Measurements from ENCODE around the gene USP30. TPM values are rescaled to one million over a fixed set of nuclear protein-coding genes. Genes with fewer than 3 reads are reported as not detected.

Gene USP30, protein sequence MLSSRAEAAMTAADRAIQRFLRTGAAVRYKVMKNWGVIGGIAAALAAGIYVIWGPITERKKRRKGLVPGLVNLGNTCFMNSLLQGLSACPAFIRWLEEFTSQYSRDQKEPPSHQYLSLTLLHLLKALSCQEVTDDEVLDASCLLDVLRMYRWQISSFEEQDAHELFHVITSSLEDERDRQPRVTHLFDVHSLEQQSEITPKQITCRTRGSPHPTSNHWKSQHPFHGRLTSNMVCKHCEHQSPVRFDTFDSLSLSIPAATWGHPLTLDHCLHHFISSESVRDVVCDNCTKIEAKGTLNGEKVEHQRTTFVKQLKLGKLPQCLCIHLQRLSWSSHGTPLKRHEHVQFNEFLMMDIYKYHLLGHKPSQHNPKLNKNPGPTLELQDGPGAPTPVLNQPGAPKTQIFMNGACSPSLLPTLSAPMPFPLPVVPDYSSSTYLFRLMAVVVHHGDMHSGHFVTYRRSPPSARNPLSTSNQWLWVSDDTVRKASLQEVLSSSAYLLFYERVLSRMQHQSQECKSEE
- 10 to 100 TPM; 49.5 to 53.1 TPM for total RNA-seq
- polyA plus RNA-seq (ENCODE audit: insufficient read depth, low read depth, low replicate concordance): 36.3 TPM
- long read RNA-seq, donor 1, transcript USP30-201 (13 exons, 3,742 nt): major isoform, 6 of 6 reads
- long read RNA-seq, donor 1, partial matches to known transcripts: 0 of 6 reads
- long read RNA-seq, donor 1, other reads (novel, unspliced or antisense): 0 of 6 reads
- long read RNA-seq, donor 2, partial matches to known transcripts: 0 of 2 reads
- long read RNA-seq, donor 2, other reads (novel, unspliced or antisense): 0 of 2 reads

DNA sequence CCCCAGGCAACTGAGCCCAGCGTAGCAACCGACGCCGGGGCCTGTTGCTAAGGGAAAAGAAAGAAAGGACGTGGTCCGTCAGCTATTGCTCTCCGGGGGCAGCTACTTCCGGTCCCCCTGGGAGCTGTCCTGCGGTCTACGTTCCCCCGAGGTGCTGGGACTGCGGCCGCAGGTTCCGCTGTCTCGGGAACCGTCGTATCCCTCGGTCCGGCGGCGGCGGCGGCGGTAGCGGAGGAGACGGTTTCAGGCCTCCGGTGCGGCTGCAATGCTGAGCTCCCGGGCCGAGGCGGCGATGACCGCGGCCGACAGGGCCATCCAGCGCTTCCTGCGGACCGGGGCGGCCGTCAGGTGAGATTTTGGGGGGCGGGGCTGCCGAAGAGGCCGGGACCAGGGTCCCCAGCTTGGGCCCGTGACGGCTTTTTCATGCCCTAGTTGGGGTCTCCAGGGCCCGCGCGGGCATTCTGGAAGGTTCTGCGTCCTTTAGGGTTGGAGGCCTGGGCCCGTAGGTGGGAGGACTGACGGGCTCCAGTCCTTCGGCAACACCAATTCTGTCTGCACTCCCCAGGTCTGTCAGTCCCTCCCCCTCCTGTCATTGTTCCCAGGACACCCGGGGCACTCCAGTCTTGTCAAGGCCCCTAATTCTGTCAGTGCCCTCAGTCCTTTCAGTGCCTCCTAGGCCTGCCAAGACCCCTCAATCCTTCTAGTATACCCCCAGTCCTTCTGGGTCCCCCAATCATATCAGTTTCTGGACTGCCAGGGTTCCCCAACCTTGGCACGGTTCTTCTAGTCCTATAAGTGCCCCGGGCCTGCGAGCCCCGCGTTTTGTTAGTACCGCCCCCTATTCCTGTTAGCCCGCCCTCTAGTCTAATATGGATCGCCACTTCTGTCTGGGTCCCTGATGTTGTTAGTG is at the start of gene USP30:
Gene USP30, plus strand, starts transcription at position 163 of the 910 bp plus-strand sequence. Its CDS starts 103 bp downstream, at position 266.
- intact Hi-C loops (cut with DNase I; ENCODE audit: low total_unique reads): no loop called here
- Histone ChIP-seq H3K27me3 (no peaks in the 10 kb centered on the region), H3K4me1 (peaks cover 6% of the 10 kb centered on the region), H3K27ac (peak within 1 kb of the TSS; percentile 82 to 88), H3K9me3 (no peaks in the 10 kb centered on the region), H3K36me3 (ENCODE audit: low read depth, missing control alignments) (no peaks in the 10 kb centered on the region), H3K4me3 (peak within 1 kb of the TSS; percentile 87 to 88)
- peak; percentile 90 for DNase-seq
- TF ChIP-seq, protein P1, sequence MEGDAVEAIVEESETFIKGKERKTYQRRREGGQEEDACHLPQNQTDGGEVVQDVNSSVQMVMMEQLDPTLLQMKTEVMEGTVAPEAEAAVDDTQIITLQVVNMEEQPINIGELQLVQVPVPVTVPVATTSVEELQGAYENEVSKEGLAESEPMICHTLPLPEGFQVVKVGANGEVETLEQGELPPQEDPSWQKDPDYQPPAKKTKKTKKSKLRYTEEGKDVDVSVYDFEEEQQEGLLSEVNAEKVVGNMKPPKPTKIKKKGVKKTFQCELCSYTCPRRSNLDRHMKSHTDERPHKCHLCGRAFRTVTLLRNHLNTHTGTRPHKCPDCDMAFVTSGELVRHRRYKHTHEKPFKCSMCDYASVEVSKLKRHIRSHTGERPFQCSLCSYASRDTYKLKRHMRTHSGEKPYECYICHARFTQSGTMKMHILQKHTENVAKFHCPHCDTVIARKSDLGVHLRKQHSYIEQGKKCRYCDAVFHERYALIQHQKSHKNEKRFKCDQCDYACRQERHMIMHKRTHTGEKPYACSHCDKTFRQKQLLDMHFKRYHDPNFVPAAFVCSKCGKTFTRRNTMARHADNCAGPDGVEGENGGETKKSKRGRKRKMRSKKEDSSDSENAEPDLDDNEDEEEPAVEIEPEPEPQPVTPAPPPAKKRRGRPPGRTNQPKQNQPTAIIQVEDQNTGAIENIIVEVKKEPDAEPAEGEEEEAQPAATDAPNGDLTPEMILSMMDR (IDR thresholded peaks at IDR 0.05): no peak
- TF ChIP-seq POLR2A (IDR thresholded peaks at IDR 0.05): no peak
- WGBS, 2 donors: 0 to 1% methylated on average over 14 to 32 of the region's 61 CpGs

DNA sequence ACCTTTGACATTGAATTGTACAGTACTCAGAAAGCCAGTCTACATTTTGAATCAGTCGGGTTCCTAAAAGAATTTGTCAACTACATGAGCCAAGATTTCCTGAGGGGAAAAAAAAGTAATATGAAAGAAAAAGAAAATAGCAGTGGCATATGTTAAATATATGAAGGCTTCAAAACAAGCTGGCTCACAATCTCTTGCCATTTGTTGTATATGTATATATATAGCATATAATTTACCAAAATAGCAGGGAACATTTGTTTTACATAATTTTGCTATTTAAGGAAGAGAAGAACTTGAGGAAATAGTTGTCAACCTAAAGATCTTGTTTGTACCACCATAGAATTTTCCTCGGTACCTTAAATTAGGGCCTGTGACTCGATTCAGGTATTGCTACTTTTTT is 48.4 kb upstream of the USP30 start:
- Histone ChIP-seq H3K27me3 (no peaks in the 10 kb centered on the region), H3K27ac (no peak overlapping the region), H3K9me3 (no peaks in the 10 kb centered on the region), H3K4me1 (no peaks in the 10 kb centered on the region), H3K4me3 (no peak overlapping the region), H3K36me3 (ENCODE audit: low read depth, missing control alignments) (no peaks in the 10 kb centered on the region)
- no peak for DNase-seq
- 73 to 81% methylated on average over 3 of the region's 3 CpGs for WGBS, 2 donors
- intact Hi-C loops (cut with DNase I; ENCODE audit: low total_unique reads): no loop called here
- TF ChIP-seq, protein P1 (IDR thresholded peaks at IDR 0.05): no peak
- TF ChIP-seq POLR2A (IDR thresholded peaks at IDR 0.05): no peak

DNA sequence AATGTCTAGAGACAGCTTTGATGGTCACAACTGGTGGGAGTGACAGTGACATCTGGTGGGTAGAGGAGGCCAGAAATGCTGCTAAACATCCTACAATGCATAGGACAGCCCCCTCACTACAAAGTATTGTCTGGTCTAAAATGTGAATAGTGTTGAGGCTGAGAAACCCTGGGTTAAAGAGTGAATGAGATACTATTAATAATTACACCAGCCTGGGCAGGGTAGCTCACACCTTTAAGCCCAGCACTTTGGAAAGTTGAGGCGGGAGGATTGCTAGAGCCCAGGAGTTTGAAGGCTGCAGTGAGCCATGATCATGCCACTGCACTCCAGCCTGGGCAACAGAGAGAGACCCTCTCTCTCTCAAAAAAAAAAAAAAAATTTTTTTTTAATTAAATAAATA is 42.6 kb upstream of the USP30 start:
- no peak for DNase-seq
- Histone ChIP-seq H3K27me3 (no peaks in the 10 kb centered on the region), H3K4me3 (no peak overlapping the region), H3K36me3 (ENCODE audit: low read depth, missing control alignments) (no peaks in the 10 kb centered on the region), H3K27ac (no peak overlapping the region), H3K4me1 (no peaks in the 10 kb centered on the region), H3K9me3 (no peaks in the 10 kb centered on the region)
- TF ChIP-seq, protein P1 (IDR thresholded peaks at IDR 0.05): no peak
- TF ChIP-seq POLR2A (IDR thresholded peaks at IDR 0.05): no peak
- WGBS, 2 donors: 89 to 100% methylated on average over 1 of the region's 1 CpG
- intact Hi-C loops (cut with DNase I; ENCODE audit: low total_unique reads): no loop called here

DNA sequence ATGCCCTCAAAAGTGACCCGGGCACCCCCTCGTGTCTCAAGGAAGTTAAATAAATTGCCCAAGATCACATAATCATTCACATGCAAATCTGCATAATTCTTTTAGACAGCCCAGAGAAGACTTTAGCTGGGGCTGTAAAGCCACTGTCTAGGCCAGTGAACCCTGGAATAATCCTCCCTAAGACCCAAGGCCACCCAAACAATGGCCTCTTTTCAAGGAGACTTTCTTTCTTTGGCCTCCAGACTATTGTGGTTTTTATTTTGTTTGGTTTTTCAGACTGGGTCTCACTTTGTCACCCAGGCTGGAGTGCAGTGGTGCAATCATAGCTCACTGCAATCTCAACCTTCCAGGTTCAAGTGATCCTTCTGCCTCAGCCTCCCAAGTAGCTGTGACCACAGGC is 42.1 kb upstream of the USP30 start:
- Histone ChIP-seq H3K27me3 (no peaks in the 10 kb centered on the region), H3K36me3 (ENCODE audit: low read depth, missing control alignments) (no peaks in the 10 kb centered on the region), H3K4me3 (no peak overlapping the region), H3K4me1 (no peaks in the 10 kb centered on the region), H3K9me3 (no peaks in the 10 kb centered on the region), H3K27ac (no peak overlapping the region)
- no peak for DNase-seq
- TF ChIP-seq, protein P1 (IDR thresholded peaks at IDR 0.05): no peak
- TF ChIP-seq POLR2A (IDR thresholded peaks at IDR 0.05): no peak
- intact Hi-C loops (cut with DNase I; ENCODE audit: low total_unique reads): no loop called here
- 65 to 74% methylated on average over 2 of the region's 2 CpGs for WGBS, 2 donors

Measured in testis (tissue), 5 donors.